ENCODE data around the gene LY6G5C.

LY6G5C gene

DNA sequence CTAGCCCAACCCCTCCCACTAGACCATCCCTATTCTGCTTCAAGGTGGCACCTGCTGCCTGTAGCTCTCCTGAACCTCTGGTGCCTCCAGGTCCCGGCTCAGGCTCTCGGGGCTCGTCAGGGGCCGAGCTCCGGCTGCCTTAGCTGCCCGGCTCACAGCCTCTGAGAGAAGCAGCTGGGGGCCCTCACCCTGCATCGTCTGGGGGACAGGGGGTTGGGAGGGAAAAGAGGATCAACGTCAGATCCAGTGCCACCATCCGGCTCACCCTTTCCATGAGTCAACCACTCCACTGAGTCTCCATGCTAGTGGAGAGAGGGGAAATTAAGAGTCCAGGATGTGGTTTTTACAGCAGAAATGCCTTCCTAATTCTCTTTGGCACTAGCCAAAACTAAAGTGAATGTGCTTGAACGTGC lies 41.4 kb downstream of the LY6G5C start:
- DNase-seq: no peak

DNA sequence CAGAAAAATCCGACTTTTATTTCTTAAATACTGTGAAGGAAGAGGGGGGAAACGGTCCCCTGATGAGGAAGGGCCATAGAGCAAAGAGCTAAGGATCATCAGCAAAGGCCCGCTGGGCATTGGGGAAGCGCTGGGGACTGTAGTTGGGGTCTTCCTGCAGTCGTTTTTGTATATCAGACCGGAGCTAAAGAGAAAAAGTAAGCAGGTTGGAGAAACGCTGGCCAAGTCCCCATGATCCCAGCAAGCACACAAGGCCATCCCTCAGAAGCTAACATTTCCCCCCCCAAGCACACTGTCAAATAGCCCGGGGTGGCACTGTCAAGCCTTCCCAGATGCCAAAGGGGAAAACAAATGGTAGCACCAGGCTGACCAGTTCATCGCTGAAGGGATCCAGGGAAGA lies 41.8 kb downstream of the LY6G5C start:
- DNase-seq: no peak

DNA sequence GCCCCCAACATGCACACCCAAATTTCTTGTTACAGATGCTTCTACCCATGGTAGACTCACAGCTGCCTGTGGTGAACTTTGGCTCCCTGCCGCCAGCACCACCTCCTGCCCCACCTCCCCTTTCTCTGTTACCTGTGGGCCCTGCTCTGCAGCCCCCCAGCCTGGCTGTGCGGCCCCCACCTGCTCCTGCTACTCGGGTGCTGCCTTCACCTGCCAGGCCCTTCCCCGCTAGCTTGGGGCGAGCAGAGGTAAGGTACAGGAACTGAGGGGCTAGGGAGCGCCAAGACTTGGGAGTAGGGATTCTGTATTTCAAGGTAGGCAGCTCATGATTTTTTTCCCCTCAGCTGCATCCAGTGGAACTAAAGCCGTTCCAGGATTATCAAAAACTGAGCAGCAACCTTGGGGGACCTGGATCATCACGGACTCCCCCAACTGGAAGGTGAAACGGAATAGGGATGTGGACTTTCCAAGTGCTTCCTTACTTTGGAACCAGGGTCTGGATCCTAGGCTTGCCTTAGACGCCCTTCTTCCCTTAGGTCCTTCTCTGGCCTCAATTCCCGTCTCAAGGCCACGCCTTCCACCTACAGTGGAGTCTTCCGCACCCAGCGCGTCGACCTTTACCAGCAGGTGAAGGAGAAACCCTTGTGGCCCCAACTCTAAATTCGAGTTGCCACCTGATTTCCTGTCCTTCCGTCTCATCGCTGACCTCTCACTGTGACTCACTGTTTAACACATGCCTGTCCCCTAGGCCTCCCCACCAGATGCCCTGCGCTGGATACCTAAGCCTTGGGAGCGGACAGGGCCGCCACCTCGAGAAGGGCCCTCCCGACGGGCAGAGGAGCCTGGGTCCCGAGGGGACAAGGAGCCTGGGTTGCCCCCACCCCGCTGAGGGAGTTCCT lies 43.9 kb downstream of the LY6G5C start:
- DNase-seq: no peak

GRCh38 chr6:31634969-31635575 lies 45.8 kb downstream of the LY6G5C start:
- DNase-seq: no peak

GRCh38 chr6:31634131-31634530 lies 46.7 kb downstream of the LY6G5C start:
- no peak for DNase-seq

GRCh38 chr6:31633447-31633846 lies 47.4 kb downstream of the LY6G5C start:
- no peak for DNase-seq

GRCh38 chr6:31632279-31632946 lies 48.5 kb downstream of the LY6G5C start:
- no peak for DNase-seq

DNA sequence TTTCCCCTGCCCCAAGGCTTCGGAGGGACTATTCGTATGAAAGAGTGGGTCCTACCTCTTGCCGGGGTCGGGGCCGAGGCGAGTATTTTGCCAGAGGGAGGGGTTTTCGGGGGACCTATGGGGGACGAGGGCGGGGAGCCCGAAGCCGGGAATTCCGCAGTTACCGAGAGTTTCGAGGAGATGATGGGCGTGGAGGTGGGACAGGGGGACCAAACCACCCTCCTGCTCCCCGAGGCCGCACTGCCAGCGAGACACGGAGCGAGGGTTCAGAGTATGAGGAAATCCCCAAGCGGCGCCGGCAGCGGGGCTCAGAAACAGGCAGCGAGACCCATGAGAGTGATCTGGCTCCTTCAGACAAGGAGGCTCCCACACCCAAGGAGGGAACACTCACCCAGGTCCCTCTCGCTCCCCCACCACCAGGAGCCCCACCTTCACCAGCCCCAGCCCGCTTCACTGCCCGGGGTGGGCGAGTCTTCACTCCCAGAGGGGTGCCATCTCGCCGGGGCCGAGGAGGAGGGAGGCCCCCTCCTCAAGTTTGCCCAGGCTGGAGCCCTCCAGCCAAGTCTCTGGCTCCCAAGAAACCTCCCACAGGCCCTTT lies 49.1 kb downstream of the LY6G5C start:
- no peak for DNase-seq

DNA sequence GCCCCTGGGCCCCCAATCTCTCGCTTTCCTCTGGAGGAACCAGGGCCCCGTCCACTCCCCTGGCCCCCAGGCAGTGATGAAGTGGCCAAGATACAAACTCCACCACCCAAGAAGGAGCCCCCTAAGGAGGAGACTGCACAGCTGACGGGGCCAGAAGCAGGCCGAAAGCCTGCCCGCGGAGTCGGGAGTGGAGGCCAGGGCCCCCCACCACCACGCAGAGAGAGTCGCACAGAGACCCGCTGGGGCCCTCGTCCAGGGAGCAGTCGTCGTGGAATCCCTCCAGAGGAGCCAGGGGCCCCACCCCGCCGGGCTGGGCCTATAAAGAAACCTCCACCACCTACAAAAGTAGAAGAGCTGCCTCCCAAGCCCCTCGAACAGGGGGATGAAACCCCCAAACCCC lies 49.7 kb downstream of the LY6G5C start:
- DNase-seq: no peak

GRCh38 chr6:31630177-31630934 lies 50.5 kb downstream of the LY6G5C start:
- DNase-seq: no peak

GRCh38 chr6:31629014-31629413 lies 51.9 kb downstream of the LY6G5C start:
- DNase-seq: no peak

DNA sequence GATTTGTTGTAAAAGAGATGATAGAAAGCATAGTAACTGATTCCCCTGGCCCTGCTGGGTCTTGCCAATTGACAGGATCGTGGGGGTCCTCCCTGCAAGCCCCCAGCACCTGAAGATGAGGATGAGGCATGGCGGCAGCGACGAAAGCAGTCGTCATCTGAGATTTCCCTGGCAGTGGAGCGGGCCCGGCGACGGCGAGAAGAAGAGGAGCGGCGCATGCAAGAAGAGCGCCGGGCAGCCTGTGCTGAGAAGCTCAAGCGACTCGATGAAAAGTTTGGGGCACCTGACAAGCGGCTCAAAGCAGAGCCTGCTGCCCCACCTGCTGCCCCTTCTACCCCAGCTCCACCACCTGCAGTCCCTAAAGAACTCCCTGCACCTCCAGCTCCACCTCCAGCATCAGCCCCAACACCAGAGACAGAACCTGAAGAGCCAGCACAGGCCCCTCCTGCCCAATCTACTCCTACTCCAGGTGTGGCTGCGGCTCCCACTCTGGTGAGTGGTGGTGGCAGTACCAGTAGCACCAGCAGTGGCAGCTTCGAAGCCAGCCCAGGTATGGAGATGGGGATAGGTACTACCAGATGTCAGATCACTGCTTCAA lies 53.1 kb downstream of the LY6G5C start:
- no peak for DNase-seq

GRCh38 chr6:31626952-31627351 lies 53.9 kb downstream of the LY6G5C start:
- DNase-seq: no peak

All from inflammatory macrophage (primary cell).